Stimulated activated CD4-positive, alpha-beta T cell treated with anti-CD3 and anti-CD28 coated beads, Interleukin-4, amount 100 ng/mL, for 1 hour (primary cell): ENCODE results near the gene DPP6.

Source experiments
- DNase-seq: peaks from one replicate; pipeline ENCODE4 v3.0.0-alpha.2; 2020

DPP6 gene

DNA sequence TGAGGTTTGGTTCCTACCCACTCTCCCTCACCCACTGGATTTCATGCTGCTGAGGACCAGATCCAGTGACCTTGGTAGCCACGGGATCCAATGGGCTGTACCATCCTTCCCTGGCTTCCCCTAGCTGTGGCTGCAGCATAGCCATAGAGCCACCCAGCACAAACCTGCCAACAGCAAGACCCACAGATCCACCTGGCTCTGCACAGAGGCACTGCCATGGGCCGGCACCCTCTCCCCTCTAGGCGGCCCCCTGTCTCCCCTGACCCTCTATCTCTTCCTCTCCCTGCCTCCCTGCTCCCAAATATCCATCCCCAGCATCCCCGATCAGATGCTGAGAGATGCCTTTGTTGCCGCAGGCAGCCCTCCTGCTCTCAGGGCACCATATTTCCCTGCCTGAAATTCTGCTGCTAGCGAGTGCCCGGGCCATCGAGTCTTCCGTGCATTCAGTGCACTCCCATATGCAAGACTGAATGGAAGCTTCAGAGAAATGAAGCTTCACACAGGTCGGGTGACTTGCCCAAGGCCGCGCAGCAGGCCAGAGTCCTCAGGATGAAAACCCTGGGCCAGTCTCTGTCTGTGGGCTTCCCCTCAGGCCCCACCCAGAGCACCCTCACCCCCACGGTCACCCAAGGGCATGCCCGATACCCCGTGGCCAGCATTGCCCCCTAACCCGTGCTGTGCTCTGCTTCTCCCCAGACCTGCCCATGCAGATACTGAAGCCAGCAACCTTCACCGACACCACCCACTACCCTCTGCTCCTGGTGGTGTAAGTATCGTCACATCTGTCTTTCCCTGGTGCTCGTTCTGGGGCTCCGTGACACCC lies 819.9 kb downstream of the DPP6 start:
- DNase-seq = no peak

DNA sequence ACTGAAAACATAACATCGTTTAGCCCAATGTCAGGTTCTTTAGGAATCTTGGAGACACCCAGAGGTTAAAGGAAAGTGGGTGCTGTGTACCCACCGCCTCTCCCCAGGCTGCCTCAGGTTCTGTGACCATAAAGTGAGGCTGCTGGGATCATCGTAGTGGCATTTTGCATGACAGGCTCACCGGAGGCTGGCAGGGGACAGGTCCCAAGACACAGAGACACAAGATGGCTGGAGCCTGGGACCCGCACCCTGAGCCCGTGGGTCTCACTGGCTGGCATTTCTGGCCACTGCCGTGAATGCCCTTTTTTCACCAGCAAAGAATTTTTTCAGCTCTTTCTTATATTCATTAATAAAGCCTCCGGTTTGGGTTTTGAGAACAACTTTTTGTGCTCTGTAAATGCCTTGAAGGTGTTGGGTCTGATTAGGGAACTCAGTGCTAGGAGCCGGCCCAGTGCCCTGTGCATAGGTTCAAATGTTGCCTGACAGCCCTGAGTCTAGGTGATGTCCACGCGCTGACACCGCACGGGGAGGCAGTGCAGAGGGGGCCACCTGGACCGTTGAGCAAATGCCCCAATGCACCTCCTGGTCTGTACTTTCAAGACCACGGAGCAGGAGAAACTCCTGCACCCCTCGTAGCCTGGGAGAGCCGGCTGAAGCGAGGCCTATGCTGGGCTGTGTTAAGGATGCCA lies 820.8 kb downstream of the DPP6 start:
- no peak for DNase-seq

GRCh38 chr7:154873500-154874121 lies 821.4 kb downstream of the DPP6 start:
- no peak for DNase-seq

- DNase-seq = no peak
Measured at GRCh38 chr7:154874409-154875113, 822.4 kb downstream of the DPP6 start.

GRCh38 chr7:154875297-154875696 lies 823.1 kb downstream of the DPP6 start:
- DNase-seq = no peak

DNA sequence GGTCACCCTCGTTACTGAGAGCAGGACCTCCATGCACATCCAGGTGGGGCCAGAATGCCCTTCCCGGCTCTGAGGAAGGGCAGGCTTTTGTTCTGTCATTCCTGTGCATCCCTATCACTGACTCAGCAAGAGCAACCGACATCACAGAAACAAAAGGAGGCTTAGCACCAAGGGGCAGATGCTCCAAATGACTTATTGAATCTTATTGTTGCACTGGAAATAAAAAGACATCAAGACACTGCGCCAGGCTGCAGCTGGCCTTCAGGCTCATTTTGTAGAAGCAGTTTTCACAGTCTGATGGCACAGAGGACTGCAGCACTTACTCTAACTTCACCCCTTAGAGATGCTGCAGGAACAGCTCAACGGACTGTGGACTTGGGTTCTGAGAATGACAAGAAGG lies 824.3 kb downstream of the DPP6 start:
- DNase-seq = no peak

DNA sequence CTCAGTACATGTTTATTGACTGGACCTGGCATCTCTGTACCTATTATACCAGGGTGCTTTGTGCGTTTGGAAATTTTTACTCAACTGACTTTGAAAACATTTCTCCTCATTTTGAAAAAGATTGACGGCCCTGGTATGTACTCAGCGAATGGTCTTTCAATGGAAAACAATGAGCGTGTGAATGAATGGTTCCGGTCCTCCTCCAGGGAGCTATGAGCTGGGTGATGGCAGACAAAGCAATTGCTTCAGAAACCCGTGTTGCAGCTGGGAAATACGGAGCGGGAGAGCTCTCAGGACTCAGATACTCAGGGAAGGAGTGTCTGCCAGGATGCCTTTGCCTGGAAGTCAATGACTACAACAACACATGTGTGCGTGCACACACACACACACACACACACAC lies 824.8 kb downstream of the DPP6 start:
- no peak for DNase-seq

- DNase-seq = no peak
Measured at GRCh38 chr7:154879629-154880028, 827.4 kb downstream of the DPP6 start.

DNA sequence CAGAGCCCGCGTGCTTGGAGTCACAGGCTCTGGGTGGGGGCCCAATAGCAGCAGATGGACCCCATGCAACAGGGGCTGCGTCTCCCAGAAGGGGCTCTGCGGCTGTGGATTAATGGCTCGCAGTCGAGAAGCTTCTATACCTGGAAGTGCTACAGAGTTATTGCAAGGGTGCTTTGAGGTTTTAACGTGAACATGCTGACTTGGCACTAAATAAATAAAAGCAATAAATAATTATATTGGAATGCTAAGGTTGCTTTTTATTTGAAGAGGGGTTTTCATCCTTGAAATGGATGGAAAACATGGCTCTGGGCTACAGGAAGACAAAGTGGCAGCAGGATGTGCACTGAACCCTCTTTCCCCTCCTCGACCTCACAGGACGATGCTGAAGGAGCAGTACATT lies 828.3 kb downstream of the DPP6 start:
- DNase-seq = no peak

DNA sequence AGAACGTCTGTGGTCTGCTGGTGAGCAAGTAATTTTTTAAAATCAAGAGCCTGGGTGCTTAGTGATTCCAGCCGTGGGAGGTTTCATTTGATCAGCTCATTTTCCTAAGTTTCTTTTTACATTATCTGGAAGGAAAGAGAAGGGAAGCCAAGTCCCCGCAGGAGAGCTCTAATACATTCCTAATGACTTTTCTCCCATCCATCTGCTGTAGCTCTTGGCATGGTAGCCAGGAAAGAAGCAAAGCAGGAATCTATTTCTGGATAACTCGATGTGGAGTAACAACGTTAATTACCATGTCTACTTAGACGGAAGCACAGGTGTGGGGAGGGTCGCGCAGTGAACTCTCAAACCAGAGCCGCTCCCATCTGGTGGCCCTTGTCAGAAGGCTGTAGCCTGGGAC lies 828.8 kb downstream of the DPP6 start:
- DNase-seq = no peak

DNA sequence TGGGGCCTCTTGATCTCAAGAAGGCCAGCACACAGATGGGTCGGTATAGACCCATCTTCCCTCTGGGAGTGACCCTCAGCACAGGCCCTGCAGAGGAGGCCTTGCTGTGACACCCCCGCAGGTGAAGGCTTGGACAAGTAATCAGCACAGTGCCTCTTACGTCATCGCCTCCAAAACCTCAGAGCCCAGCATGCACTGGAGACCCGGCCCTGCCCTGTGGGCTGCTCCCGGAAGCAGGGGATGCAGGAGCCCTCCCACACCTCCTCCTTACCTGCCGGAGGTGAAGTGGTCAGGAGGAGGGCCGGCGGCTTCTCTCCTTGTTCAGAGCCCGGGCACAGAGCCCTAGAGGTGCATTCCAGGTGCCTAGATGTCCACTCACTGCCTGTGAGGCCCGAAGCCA lies 829.3 kb downstream of the DPP6 start:
- DNase-seq = no peak

GRCh38 chr7:154882931-154883474 lies 830.8 kb downstream of the DPP6 start:
- DNase-seq = no peak

DNA sequence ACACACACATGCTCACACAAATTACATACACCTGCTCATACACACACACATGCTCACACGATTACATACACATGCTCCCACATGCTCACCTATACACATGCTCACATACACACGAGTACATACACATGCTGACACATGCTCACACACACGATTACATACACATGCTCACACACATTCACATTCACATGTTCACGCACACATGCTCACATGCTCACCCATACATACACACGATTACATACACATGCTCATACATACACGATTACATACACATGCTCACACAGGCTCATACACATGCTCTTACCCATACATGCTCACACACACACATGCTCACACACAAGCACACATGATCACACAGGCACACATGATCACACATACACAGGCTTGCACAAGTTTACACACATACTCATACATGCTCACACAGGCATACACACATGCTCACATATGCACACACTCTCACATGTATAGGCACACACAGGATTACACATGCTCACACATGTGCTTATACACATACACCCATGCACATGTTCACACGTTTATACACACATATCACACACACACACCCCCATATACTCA lies 832.2 kb downstream of the DPP6 start:
- DNase-seq = no peak

GRCh38 chr7:154886591-154886990 lies 834.4 kb downstream of the DPP6 start:
- no peak for DNase-seq

GRCh38 chr7:154888690-154889089 lies 836.5 kb downstream of the DPP6 start:
- DNase-seq = no peak

DNA sequence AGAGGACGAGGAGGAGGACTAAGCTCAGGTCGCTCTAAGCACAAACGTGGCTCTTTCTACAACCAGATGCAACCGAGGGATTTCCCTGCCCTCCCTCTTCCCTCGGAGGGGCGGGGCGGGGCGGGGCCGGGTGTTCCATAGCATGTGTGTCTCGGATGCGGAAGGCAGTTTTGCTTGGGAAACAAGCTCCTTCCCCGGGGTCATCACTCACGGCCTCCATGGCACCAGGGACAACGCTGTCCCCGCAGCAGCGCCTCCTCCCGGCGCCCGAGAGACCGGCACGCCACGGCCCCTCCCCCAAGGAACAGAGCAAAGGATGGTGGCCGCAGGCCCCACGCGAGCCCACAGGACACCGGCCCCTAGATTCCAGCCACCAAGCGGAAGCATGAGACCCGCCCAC lies 840.3 kb downstream of the DPP6 start:
- no peak for DNase-seq

GRCh38 chr7:154896076-154896475 lies 843.9 kb downstream of the DPP6 start:
- no peak for DNase-seq

DNA sequence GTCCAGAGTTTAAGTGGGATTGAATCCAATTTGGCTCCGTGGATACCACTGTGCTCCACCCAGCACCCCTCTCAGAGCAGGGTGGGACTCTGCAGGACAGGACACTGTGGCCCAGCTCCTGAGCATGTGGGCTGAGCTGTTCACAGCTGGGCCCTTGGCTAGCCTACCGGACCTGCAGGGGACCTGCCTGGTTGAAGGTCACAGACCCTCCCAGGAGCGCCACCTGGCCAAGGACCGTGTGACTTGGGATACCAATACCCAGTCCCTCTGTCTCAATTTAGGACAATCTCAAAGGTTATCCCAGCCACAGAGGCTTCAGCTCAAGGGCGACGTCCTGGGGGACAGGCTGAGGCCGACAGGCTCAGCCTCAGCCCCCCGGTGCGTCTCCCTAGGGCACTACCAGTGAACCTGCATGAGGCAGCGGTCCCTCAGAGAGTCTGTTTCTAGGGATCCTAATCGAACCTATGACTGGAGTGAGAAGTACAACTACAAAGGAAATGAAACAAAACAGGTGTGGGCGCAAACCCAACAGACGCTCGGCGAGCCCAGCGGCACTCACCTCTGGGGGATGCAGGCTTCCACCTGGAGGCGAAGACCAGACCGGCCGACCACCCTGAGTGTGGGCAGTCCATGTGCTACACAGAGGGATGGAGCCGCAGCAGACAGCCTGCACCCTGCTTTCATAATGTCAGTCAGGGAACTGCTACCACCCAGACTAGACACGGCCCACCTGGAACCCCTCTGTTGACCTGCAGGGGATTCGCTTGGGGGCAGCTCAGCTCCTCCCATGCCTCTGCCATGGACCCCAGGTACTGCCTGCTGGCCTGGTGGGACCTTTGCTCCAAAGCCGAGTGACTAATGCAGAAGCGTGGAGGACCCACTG lies 847.0 kb downstream of the DPP6 start:
- DNase-seq = no peak

DNA sequence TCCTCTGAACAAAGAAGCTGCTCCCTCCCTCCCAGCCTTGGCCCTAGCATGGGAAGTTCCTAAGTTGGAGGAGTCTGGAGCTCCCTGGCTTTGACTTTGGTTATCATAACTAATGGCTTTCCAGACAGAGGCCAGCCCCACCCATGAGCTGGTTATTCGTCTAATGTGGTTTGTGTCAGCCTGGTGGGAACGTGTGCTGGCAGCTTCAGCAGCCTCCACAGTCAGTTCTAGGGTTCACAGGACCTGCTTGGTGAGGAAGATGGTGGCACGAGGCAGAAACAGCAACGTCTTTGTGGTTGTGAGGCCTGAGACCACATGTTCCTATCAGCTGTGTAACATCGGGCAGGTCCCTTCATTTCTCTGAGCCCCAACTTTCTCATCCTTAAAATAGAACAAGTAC lies 847.7 kb downstream of the DPP6 start:
- DNase-seq = no peak

DNA sequence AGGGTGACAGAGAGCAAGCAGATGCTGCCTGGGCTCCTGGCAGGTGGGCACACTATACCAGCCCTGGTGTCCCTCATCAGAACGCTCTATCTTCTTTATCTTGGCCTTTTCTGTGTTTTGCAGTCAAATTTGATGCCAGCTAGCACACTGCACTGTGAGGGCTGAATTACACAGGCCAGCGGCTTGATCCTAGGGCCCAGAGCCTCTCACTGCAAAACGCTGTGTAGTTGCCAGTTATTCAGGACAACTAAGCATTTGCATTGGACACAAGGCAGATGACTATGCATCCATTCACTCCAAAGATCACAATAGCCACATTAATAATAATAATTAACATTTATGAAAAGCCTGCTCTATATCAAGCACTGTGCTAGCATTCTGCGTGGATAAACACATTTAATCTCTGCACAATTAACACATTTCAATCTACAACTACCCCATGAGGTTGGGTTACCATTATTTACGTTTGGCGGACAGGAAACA lies 850.4 kb downstream of the DPP6 start:
- DNase-seq = no peak

GRCh38 chr7:154903083-154903731 lies 851.0 kb downstream of the DPP6 start:
- no peak for DNase-seq
